Spleen (tissue), 11 donors: ENCODE measurements around the gene DDX17. TPM values are rescaled to one million over a fixed set of nuclear protein-coding genes. Genes with fewer than 3 reads are reported as not detected.
A peak's percentile ranks its signal among the peaks of the same experiment; 100 is the strongest.

Experiments
- DNase-seq: peaks from one replicate; pipeline ENCODE4 v3.0.0-alpha.2; 2020
- H3K27ac ChIP-seq, 8 donors: fragments of 200-600 bp; sonication (generic) in 7 of 8; 1 replicate in 4 of 8; 2 replicates in 4 of 8; pipeline versions ENCODE4 v1.5.0 to v1.8.0; 2016 to 2021; ENCODE audit warnings: inconsistent platforms in 4 of 8, mild to moderate bottlenecking in 4 of 8, moderate library complexity in 1 of 8
- H3K27me3 ChIP-seq, 7 donors: fragments of 200-600 bp; sonication (generic) in 6 of 7; replicated peaks in 1 of 7; 1 replicate in 4 of 7; 2 replicates in 3 of 7; pipeline versions ENCODE4 v1.5.0 to v1.8.0; 2016 to 2021; ENCODE audit warnings: inconsistent platforms in 3 of 7, mild to moderate bottlenecking in 1 of 7
- H3K36me3 ChIP-seq, 6 donors: fragments of 200-600 bp; sonication (generic) in 5 of 6; 1 replicate in 4 of 6; 2 replicates in 2 of 6; pipeline versions ENCODE4 v1.5.0 to v1.8.0; 2016 to 2021; ENCODE audit warnings: inconsistent platforms in 2 of 6
- H3K4me1 ChIP-seq, 6 donors: fragments of 200-600 bp; sonication (generic) in 5 of 6; 1 replicate in 3 of 6; 2 replicates in 3 of 6; pipeline versions ENCODE4 v1.5.0 to v1.8.0; 2016 to 2021; ENCODE audit warnings: inconsistent platforms in 3 of 6
- H3K4me3 ChIP-seq, 8 donors: fragments of 200-600 bp; sonication (generic) in 7 of 8; 1 replicate in 4 of 8; 2 replicates in 4 of 8; pipeline versions ENCODE4 v1.5.0 to v1.8.0; 2016 to 2021; ENCODE audit warnings: inconsistent platforms in 4 of 8, mild to moderate bottlenecking in 4 of 8, moderate library complexity in 2 of 8
- H3K9me3 ChIP-seq, 8 donors: fragments of 200-600 bp; sonication (generic) in 7 of 8; 1 replicate in 4 of 8; 2 replicates in 4 of 8; pipeline versions ENCODE4 v1.5.0 to v1.8.0; 2016 to 2021; ENCODE audit warnings: inconsistent platforms in 4 of 8
- CTCF ChIP-seq, 11 experiments: fragments of 200-600 bp in 7 of 11; fragments of 450-650 bp in 4 of 11; sonication (generic) in 4 of 11; IDR thresholded peaks in 8 of 11; conservative IDR thresholded peaks in 3 of 11; 1 replicate in 7 of 11; 2 replicates in 4 of 11; pipeline versions ENCODE4 v1.4.0 to v1.8.0; 2016 to 2021; ENCODE audit warnings: antibody characterized with exemption in 11 of 11, inconsistent platforms in 4 of 11, mild to moderate bottlenecking in 1 of 11
- POLR2A ChIP-seq, 3 donors: fragments of 450-650 bp; IDR thresholded peaks; one replicate each; pipeline ENCODE4 v1.5.1; 2017; ENCODE audit warnings: antibody characterized with exemption in 3 of 3, mild to moderate bottlenecking in 1 of 3
- POLR2AphosphoS5 ChIP-seq, 3 donors: sonication (generic); formaldehyde crosslinking; IDR thresholded peaks; one replicate each; pipeline ENCODE4 v1.5.1; 2017; ENCODE audit warnings: antibody characterized with exemption in 3 of 3
- WGBS, 5 donors: extraction: QIAGEN DNeasy Blood & Tissue Kit in 3 of 5; methylation state at CpG; one replicate each; pipeline versions ENCODE4 v1.1.5 to v1.1.7; 2013 to 2018; 5-methylcytosine and 5-hydroxymethylcytosine counted together
- intact Hi-C: fragments of 100-400 bp; cut with DNase I; formaldehyde crosslinking; loops from one replicate; pipeline ENCODE4 v1.15.0; 2023; ENCODE audit warnings: low total_unique reads
- polyA plus RNA-seq, 3 donors: library from polyadenylated mRNA; stranded (reverse); fragments of 200-250 nt; gene quantifications; one replicate each; pipeline ENCODE4 v1.2.1, GENCODE V29; 2013
- total RNA-seq, 7 donors: library from RNA; depleted of rRNA in 3 of 7; stranded (reverse); fragments of >200 nt in 3 of 7; fragmentation: NEBNext Ultra II Directional in 4 of 7; extraction: Animal tissue kit (Norgen Biotek cat#: 25700) in 4 of 7; gene quantifications; one replicate each; pipeline versions ENCODE4 v1.1.0 to v1.2.1, GENCODE V29; 2016 to 2021
- donor health status: healthy with polysubstance abuse.
- donor health status: DM: no; HTN: no; CAD: no; lungs with moderate emphysema.
- donor health status: DM: no; HTN: no; CAD: no.
- donor health status: Bipolar disorder and iron deficiency.
- donor health status: healthy.
- donor health status: DM: no; HTN: no; CAD: no.
- donor health status: DM: yes; HTN: yes; CAD: no.

DDX17 gene
- total and polyA plus RNA-seq, 10 donors, result 150 to 818 (median 606) TPM

- intact Hi-C loops, result no loop called here
- no peak overlapping the region for H3K4me3 ChIP-seq
- peaks cover 12 to 100% (median 100%) of the 10 kb centered on the region in 6 donors for H3K36me3 ChIP-seq
- no peak overlapping the region for H3K27ac ChIP-seq
- DNase-seq, result peak; percentile 35
- H3K27me3 ChIP-seq, result no peaks in the 10 kb centered on the region
- H3K4me1 ChIP-seq, result peaks cover 0 to 95% (median 13%) of the 10 kb centered on the region in 6 donors
- 94 to 97% (median 95%) methylated on average over 17 of the region's 17 CpGs for WGBS, 5 donors
- no peak for TF ChIP-seq POLR2A (IDR thresholded peaks at IDR 0.05)
- peak; percentile 53 to 75 (median 66) for TF ChIP-seq POLR2AphosphoS5 (IDR thresholded peaks at IDR 0.05)
- TF ChIP-seq CTCF (IDR thresholded peaks at IDR 0.05 in 8 of 11, conservative IDR thresholded peaks at IDR 0.05 in 3 of 11), result no peak
- H3K9me3 ChIP-seq, result no peaks in the 10 kb centered on the region
Observed at GRCh38 chr22:38489142-38489541, 17.0 kb downstream of the DDX17 start.

- intact Hi-C loops, result no loop called here
- TF ChIP-seq POLR2AphosphoS5 (IDR thresholded peaks at IDR 0.05) (peak in 1 of 3 donors; percentile 74), POLR2A (IDR thresholded peaks at IDR 0.05) (no peak)
- Histone ChIP-seq H3K9me3 (no peaks in the 10 kb centered on the region), H3K27ac (peak overlapping the region in 1 of 8 donors; percentile 24), H3K4me1 (peaks cover 0 to 85% (median 13%) of the 10 kb centered on the region in 6 donors), H3K27me3 (no peaks in the 10 kb centered on the region), H3K4me3 (no peak overlapping the region), H3K36me3 (peaks cover 12 to 100% (median 100%) of the 10 kb centered on the region in 6 donors)
- no peak for DNase-seq
- WGBS, 5 donors, result 88 to 93% (median 92%) methylated on average over 6 of the region's 6 CpGs
Observed at GRCh38 chr22:38487946-38488345, 18.2 kb downstream of the DDX17 start.

GRCh38 chr22:38485783-38486182 is 20.3 kb downstream of the DDX17 start:
- no peaks in the 10 kb centered on the region for H3K27me3 ChIP-seq
- peaks cover 9 to 100% (median 99%) of the 10 kb centered on the region in 6 donors for H3K36me3 ChIP-seq
- H3K9me3 ChIP-seq, result no peaks in the 10 kb centered on the region
- WGBS, 5 donors, result 61 to 73% (median 65%) methylated on average over 5 of the region's 5 CpGs
- peak overlapping the region in 1 of 8 donors; percentile 19 for H3K27ac ChIP-seq
- peaks cover 0 to 64% (median 6%) of the 10 kb centered on the region in 6 donors for H3K4me1 ChIP-seq
- DNase-seq, result no peak
- H3K4me3 ChIP-seq, result no peak overlapping the region
- TF ChIP-seq POLR2A (IDR thresholded peaks at IDR 0.05) (no peak), POLR2AphosphoS5 (IDR thresholded peaks at IDR 0.05) (peak in 2 of 3 donors; percentile 44 to 61)
- intact Hi-C loops, result no loop called here

GRCh38 chr22:38484244-38484643 is 21.9 kb downstream of the DDX17 start:
- WGBS, 5 donors, result 78 to 84% (median 83%) methylated on average over 1 of the region's 1 CpG
- H3K4me3 ChIP-seq, result no peak overlapping the region
- no peaks in the 10 kb centered on the region for H3K27me3 ChIP-seq
- intact Hi-C loops, result no loop called here
- H3K27ac ChIP-seq, result no peak overlapping the region
- no peaks in the 10 kb centered on the region for H3K9me3 ChIP-seq
- peaks cover 9 to 100% (median 92%) of the 10 kb centered on the region in 6 donors for H3K36me3 ChIP-seq
- DNase-seq, result no peak
- no peak for TF ChIP-seq POLR2AphosphoS5 (IDR thresholded peaks at IDR 0.05)
- TF ChIP-seq POLR2A (IDR thresholded peaks at IDR 0.05), result no peak
- no peak for TF ChIP-seq CTCF (IDR thresholded peaks at IDR 0.05 in 8 of 11, conservative IDR thresholded peaks at IDR 0.05 in 3 of 11)
- H3K4me1 ChIP-seq, result peaks cover 0 to 52% (median 3%) of the 10 kb centered on the region in 6 donors

GRCh38 chr22:38482662-38483308 is 23.3 kb downstream of the DDX17 start:
- Histone ChIP-seq H3K36me3 (peaks cover 6 to 91% (median 78%) of the 10 kb centered on the region in 6 donors), H3K27me3 (no peaks in the 10 kb centered on the region), H3K4me3 (no peak overlapping the region), H3K9me3 (no peaks in the 10 kb centered on the region), H3K27ac (no peak overlapping the region), H3K4me1 (peaks cover 0 to 38% (median 0%) of the 10 kb centered on the region in 6 donors)
- no peak for TF ChIP-seq POLR2A (IDR thresholded peaks at IDR 0.05)
- TF ChIP-seq POLR2AphosphoS5 (IDR thresholded peaks at IDR 0.05), result peak in 1 of 3 donors; percentile 57
- no peak for TF ChIP-seq CTCF (IDR thresholded peaks at IDR 0.05 in 8 of 11, conservative IDR thresholded peaks at IDR 0.05 in 3 of 11)
- DNase-seq, result peak; percentile 6
- intact Hi-C loops, result no loop called here
- 94 to 97% (median 95%) methylated on average over 6 of the region's 6 CpGs for WGBS, 5 donors
